GM21381 (cell line): ENCODE measurements around the gene RRAGD.

Source experiments
- ATAC-seq: cut with Tn5 transposase; IDR thresholded peaks from one replicate; pipeline ENCODE4 v1.9.1; 2021; ENCODE audit warnings: mild to moderate bottlenecking, moderate library complexity; ENCODE audit not compliant: unreplicated experiment

Gene RRAGD

GRCh38 chr6:89412071-89413005 is at the start of gene RRAGD:
RRAGD (minus strand) TSS chr6:89412273; CDS start chr6:89411993, 280 bp downstream.
- peak; percentile 68 for ATAC-seq

- no peak for ATAC-seq
Observed at GRCh38 chr6:89460713-89461112, 48.6 kb upstream of the RRAGD start.

DNA sequence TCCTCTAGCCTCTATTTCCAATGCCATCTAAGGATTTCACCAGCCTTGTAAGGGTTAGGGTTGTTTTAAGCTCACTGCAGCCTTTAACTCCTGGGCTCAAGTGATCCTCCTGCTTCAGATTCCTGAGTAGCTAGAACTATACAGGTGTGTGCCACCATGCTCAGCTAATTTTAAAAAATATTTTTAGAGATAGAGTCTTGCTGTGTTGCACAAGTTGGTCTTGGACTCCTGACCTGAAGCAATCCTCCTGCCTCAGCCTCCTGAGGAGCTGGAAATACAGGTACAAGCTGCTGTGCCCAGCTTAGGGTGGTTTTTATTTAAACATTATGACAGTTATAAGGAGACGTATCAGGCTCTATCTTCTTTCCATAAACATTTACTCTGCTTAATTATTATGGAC is 47.4 kb upstream of the RRAGD start:
- ATAC-seq: no peak

GRCh38 chr6:89458704-89459103 is 46.6 kb upstream of the RRAGD start:
- ATAC-seq: no peak

- ATAC-seq: no peak
Observed at GRCh38 chr6:89454300-89454699, 42.2 kb upstream of the RRAGD start.

DNA sequence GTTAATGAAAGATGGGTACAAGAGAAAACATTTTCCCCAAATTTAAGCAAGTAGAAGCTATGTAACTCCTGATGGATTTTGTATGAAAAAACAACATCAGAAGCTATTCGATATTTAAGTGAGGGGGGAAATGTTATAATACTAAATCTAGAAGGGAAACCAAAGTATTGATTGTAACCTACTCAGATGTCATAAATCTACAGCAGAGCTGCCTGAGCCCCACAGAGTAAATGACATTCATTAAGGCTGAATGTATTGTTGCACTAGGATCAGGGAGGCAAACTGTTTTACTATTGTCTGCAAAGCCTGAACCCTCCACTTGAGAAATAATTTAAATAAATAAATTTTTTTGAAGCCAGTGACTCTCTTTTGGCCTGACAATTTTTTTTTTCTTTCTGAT is 40.2 kb upstream of the RRAGD start:
- no peak for ATAC-seq

DNA sequence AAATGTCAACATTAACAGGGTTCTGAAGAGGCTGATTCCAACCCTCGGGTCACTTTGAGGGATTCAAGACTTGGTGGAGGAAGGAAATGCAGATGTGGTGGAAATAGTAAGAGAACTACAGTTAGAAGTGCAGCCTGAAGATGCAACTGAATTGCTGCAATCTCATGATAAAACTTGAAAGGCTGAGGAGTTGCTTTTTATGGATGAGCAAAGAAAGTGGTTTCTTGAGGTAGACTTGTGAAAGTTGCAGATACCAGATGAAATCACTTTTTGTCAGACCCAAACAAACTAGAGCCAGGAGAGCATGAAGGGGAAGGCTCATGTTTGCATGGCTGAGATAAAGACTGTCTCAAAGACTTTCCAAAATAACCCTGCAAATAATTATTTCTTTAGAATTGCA is 37.1 kb upstream of the RRAGD start:
- ATAC-seq: no peak

DNA sequence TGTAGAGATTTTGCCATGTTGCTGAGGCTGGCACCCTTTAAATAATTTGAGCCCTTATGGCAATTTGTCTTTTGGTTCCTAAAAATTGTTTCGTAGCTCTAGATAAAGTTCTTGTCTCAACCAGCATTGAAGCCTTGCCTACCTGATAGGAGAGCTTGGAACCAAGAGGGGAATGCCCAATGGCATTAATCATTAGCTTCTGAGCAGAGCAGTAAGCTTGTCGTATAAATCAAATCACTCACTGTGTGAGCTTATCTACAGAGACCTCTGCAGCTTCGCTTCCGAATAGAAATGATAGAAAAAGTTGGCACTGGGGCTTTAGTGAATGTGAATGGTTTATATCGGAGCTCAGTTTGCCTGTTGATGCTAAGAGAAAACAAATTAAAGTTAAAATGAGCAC is 31.6 kb upstream of the RRAGD start:
- ATAC-seq: no peak

DNA sequence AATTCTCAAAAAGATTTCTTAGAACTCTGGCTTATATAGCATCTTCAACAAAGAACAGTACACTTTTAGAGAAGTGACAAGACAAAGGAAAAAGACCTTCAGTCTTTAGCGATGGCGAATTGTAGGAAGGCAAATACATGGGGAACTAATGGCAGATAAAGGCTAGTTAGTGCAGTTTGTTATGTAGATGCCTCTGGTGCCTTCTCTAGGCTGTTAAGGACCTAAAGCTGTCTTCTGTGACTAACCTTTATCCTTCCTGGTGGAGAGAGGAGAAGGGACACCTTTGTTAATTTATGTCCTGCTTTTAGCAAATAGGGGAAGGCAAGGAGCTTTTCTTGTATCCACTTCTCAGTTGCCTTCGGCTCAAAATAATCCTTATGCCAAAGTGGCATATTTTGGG is 28.1 kb upstream of the RRAGD start:
- ATAC-seq: no peak

GRCh38 chr6:89439014-89439413 is 26.9 kb upstream of the RRAGD start:
- ATAC-seq: no peak

DNA sequence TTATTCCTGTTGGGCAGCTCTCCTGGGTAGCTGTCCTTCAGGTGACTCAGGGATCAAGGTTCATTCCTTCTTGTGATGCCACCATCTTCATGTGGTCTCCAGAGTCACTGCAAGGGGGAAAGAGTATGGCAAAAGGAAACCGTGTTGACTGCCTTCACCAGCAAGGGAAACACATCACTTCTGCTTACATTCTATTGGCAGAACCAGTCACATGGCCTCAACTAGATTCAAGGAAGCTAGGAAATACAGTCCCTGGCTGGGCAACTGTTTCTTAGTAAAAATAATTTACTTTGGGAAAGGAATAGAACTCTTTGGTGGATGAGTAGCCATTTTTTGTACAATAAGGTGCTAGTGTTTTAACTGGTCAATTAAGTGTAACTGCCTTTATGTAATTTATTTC is 26.2 kb upstream of the RRAGD start:
- ATAC-seq: no peak

DNA sequence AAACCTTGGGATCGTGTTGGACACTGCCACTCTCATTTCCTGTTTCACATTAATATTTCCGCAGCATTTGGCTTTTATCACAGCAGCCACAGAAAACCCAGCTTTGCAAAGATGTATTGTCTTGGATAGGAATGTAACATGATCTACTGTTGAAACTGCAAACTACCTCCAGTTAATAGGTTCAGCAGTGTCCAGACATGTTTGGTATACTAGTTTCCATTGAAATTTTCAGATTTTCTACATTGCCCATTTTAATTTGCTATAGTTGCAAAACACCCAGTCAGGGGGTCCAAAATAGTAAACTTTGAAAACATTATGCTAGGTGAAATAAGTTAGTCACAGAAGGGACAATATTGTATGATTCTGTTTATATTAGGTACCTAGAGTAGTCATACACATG is 24.2 kb upstream of the RRAGD start:
- ATAC-seq: no peak

DNA sequence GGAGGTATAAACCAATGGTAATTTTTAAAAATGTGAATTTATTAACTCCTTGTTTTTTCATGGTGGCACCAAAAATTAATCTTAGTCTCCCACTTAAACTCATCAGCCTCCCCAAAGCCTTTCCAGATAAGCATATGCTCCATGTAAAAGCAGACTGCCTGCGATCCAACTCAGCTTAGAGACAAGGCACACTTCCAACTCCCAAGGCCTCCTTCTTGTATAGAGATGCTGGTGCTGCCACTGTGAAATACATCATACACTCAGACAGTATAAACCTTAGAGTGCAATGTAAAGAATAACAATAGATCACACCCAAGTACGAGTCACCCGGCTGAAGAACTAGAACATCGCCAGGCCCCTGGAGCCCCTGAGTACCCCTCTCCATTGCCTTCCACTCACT is 22.9 kb upstream of the RRAGD start:
- no peak for ATAC-seq

DNA sequence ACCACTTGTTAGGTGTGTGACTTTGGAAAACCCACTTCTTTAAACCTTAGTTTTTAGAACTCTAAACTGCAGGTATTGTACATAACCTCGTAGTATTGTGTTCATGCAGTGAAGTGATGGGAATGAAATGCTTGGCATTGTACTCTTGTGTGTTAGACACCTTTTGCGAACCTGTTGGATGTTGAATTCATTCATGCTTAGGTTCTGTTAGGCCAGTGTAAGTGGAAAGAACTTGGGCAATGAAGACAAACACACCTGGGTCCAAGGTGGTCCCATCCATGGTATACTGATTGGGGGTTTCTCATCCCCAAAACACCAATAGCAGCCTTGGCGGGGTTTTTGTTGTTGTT is 22.1 kb upstream of the RRAGD start:
- ATAC-seq: no peak

DNA sequence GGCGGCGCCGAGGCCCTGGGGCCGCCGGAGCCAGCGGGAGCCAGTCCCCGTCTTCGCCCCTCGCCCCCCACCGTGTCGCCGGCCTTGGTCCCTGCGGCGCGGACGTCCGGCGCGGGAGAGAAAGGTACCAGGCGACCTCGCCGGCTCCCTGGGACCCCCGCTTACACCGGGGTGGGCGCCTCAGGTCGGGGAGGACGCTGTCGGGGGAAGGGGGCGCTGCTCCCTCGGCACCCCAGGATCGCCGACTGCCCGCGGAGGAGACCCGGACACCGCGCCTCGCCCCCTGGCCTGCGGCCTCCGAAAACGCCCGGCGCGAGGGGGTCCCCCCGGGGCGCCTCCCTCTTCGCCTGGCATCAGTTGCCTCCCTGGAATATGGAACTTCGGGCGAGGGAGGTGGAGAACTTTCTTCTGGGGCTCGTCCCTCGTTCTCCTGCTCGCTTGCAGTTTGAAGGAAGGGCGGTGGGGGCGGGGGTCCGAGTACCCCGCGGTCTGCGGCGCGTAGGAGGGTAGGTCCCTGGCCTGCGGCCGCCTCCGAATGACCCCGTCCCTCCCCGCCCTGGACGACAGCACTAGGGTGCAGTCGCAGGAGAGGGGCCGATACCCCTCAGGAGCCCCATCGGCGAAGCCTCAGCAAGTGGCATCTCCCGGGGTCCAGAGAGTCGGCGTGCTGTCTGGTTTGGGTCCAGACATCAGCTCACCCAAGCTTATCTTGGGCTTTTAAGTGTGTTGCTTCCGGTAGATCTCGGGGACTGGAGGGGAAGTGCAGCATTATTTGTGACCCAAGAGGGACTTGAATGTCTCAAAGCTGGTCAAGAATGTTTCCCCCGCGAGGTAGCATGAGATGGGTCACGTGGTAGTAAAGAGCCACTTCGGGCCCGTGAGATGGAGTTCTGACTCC is 21.4 kb upstream of the RRAGD start:
- peak; percentile 29 for ATAC-seq

DNA sequence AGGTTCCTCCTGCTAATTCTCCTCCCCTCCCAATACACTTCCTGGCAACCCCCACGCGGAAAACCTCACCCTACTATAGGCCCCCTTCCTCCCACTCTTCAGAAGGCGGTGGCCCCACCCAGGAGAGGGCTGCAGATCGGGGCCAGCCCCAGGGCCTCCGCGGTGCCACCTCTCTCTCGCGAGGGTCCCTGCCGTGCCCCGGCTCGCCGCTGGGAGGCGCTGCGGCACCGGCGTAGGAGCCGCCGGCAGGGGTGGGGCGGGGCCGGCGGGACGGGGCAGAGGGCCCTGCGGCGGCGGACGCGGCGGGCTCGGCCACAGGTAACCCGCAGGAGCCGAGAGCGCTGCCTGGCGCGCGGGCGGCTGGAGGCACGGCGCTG is 20.8 kb upstream of the RRAGD start, which contains the start of gene ANKRD6:
Gene ANKRD6 (plus strand): TSS at position 278 of the 377 bp plus-strand sequence. CDS start 133,825 bp downstream, outside the sequence.
- peak; percentile 92 for ATAC-seq

- no peak for ATAC-seq
Observed at GRCh38 chr6:89430201-89430962, 18.3 kb upstream of the RRAGD start.

DNA sequence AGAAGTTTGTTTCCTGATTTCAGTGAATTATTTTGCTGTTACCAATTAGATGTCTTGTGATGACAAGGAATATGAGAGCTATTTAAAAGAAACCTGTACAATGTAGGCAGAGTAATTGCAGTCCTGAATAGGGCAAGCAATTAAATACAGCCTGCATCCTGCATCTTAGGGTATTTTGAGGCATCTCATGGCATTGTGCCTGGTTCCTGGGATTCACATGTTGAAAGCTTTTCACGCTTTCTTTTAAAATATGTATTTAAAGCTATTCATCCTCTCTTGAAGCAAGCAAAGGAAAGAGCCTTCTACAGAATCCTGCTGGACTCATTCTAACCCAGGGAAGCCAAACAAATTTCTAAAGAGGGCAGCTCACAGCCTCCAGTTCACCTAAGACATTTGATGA is 4.7 kb upstream of the RRAGD start:
- no peak for ATAC-seq

DNA sequence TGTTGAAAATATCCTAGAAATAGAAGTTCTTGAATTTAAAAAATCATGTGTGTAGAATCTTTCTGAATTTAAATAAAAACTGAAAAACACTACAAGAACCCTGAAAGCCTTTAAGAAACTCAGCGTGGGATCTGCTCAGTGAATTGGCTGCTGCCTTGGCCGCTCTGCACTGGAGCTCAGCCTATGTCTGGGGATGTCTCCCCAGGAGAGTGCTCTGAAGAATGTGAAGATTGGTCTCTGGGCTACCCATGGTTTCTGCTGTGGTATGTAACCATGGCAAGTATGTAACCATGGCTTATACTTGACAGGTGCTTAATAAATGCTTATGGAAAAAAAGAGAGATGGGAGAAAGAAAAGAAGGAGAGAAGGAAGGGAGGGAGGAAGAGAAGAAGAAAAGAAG is 3.1 kb upstream of the RRAGD start:
- ATAC-seq: no peak

DNA sequence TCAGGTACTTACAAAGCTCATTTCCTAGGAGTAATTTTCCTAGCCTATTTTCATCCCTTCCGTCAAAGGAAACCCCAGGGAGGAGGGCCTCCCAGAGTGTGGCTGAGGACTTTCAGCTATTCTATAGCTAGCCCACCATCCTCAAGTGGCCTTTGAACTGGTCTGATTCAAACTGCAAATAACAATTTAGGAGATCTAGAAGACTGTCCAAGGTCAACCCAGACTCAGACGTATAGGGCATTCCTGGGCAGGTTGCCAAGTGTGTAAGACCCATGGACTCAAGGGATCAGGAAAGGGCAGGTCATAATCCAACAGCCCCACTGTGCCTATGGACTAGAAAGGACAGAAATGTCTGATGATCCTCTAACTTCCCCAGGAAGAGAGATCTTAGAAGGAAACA is 2.1 kb upstream of the RRAGD start:
- no peak for ATAC-seq

- ATAC-seq: no peak
Observed at GRCh38 chr6:89413006-89413400, 930 bp upstream of the RRAGD start.
